ENCODE measurements around the gene TSPAN18. TPM values are rescaled to one million over a fixed set of nuclear protein-coding genes. Genes with fewer than 3 reads are reported as not detected.

The TSPAN18 gene
- polyA plus RNA-seq, 1 experiment = 0.98 TPM

- ChIA-PET POLR2A (no interaction called here), CTCF (interaction anchor here (1.6 kb wide), 2 partner anchors 41 to 126 kb away, joined by 3 to 6 read pairs; no protein-coding TSS in a partner anchor)
- TF ChIP-seq, protein P1, sequence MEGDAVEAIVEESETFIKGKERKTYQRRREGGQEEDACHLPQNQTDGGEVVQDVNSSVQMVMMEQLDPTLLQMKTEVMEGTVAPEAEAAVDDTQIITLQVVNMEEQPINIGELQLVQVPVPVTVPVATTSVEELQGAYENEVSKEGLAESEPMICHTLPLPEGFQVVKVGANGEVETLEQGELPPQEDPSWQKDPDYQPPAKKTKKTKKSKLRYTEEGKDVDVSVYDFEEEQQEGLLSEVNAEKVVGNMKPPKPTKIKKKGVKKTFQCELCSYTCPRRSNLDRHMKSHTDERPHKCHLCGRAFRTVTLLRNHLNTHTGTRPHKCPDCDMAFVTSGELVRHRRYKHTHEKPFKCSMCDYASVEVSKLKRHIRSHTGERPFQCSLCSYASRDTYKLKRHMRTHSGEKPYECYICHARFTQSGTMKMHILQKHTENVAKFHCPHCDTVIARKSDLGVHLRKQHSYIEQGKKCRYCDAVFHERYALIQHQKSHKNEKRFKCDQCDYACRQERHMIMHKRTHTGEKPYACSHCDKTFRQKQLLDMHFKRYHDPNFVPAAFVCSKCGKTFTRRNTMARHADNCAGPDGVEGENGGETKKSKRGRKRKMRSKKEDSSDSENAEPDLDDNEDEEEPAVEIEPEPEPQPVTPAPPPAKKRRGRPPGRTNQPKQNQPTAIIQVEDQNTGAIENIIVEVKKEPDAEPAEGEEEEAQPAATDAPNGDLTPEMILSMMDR (IDR thresholded peaks at IDR 0.05; ENCODE audit: low read depth, low read length) = no peak
- no peak overlapping the region for H3K27ac ChIP-seq (ENCODE audit: low read depth, low read length)
- no peak overlapping the region for H3K4me3 ChIP-seq (ENCODE audit: low read depth, low read length)
- H3K9me3 ChIP-seq (ENCODE audit: control insufficient read depth, insufficient read depth, low read length) = no peaks in the 10 kb centered on the region
- no peak for DNase-seq (ENCODE audit: low read depth, low spot score)
- H3K27me3 ChIP-seq (ENCODE audit: control insufficient read depth, insufficient read depth, low read length) = peaks cover 13% of the 10 kb centered on the region
Observed at GRCh38 chr11:44977493-44977984, 250.8 kb downstream of the TSPAN18 start.

- Histone ChIP-seq H3K27ac (ENCODE audit: low read depth, low read length) (no peak overlapping the region), H3K27me3 (ENCODE audit: control insufficient read depth, insufficient read depth, low read length) (peaks cover 13% of the 10 kb centered on the region), H3K9me3 (ENCODE audit: control insufficient read depth, insufficient read depth, low read length) (no peaks in the 10 kb centered on the region), H3K4me3 (ENCODE audit: low read depth, low read length) (no peak overlapping the region)
- no peak for DNase-seq (ENCODE audit: low read depth, low spot score)
- CTCF ChIA-PET = interaction anchor here (1.6 kb wide), 1 partner anchor 42 kb away, joined by 3 read pairs; no protein-coding TSS in a partner anchor
- POLR2A ChIA-PET = no interaction called here
- TF ChIP-seq, protein P1 (IDR thresholded peaks at IDR 0.05; ENCODE audit: low read depth, low read length) = no peak
Observed at GRCh38 chr11:44978274-44978960, 251.7 kb downstream of the TSPAN18 start.

DNA sequence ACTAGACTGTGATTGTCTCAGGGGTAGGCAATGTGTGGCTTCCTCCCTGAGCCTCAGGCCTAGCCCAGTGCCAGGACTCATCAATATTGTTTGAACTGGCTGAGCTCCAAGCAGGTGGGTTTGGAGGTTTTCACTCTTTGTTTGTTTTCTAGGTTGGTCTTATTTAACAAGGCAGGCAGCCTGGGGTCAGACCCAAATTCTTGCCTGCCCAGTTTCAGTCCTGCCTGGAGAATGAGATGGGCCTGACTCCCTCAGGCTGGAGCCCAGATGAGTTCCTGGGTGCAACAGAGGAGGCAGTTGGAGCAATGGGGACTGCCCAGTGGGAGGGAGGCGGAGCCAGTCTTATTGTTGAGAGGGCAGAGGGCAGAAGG is 252.2 kb downstream of the TSPAN18 start:
- Histone ChIP-seq H3K9me3 (ENCODE audit: control insufficient read depth, insufficient read depth, low read length) (no peaks in the 10 kb centered on the region), H3K27ac (ENCODE audit: low read depth, low read length) (no peak overlapping the region), H3K4me3 (ENCODE audit: low read depth, low read length) (no peak overlapping the region), H3K27me3 (ENCODE audit: control insufficient read depth, insufficient read depth, low read length) (peaks cover 13% of the 10 kb centered on the region)
- DNase-seq (ENCODE audit: low read depth, low spot score) = no peak
- ChIA-PET CTCF (no interaction called here), POLR2A (no interaction called here)
- TF ChIP-seq, protein P1 (IDR thresholded peaks at IDR 0.05; ENCODE audit: low read depth, low read length) = no peak

- no peaks in the 10 kb centered on the region for H3K9me3 ChIP-seq (ENCODE audit: control insufficient read depth, insufficient read depth, low read length)
- POLR2A ChIA-PET = no interaction called here
- CTCF ChIA-PET = interaction anchor here (0.6 kb wide), 1 partner anchor 43 kb away, joined by 3 read pairs; no protein-coding TSS in a partner anchor
- peaks cover 13% of the 10 kb centered on the region for H3K27me3 ChIP-seq (ENCODE audit: control insufficient read depth, insufficient read depth, low read length)
- TF ChIP-seq, protein P1 (IDR thresholded peaks at IDR 0.05; ENCODE audit: low read depth, low read length) = no peak
- H3K27ac ChIP-seq (ENCODE audit: low read depth, low read length) = no peak overlapping the region
- DNase-seq (ENCODE audit: low read depth, low spot score) = no peak
- H3K4me3 ChIP-seq (ENCODE audit: low read depth, low read length) = no peak overlapping the region
Observed at GRCh38 chr11:44979543-44980399, 253.0 kb downstream of the TSPAN18 start.
